ENCODE measurements around the gene MEGF9. TPM values are rescaled to one million over a fixed set of nuclear protein-coding genes. Genes with fewer than 3 reads are reported as not detected.

The MEGF9 gene
- total RNA-seq, 4 donors from 2014 or later: 49.0 to 59.0 (median 57.0) TPM

GRCh38 chr9:120735415-120736126, 21.3 kb upstream of the MEGF9 start:
- WGBS, 2 donors: 70 to 72% methylated on average over 3 of the region's 3 CpGs
- intact Hi-C loops (cut with DNase I; ENCODE audit: low total_unique reads): no loop called here
- TF ChIP-seq CTCF (IDR thresholded peaks at IDR 0.05) (no peak), POLR2A (IDR thresholded peaks at IDR 0.05) (no peak)
- H3K4me3 ChIP-seq (ENCODE audit: low read depth, poor library complexity, severe bottlenecking): no peak overlapping the region
- DNase-seq (ENCODE audit: low spot score in 2 of 2): no peak

- TF ChIP-seq POLR2A (IDR thresholded peaks at IDR 0.05): no peak
- no peak for TF ChIP-seq CTCF (IDR thresholded peaks at IDR 0.05)
- 36 to 50% methylated on average over 2 of the region's 2 CpGs for WGBS, 2 donors
- no peak for DNase-seq (ENCODE audit: low spot score in 2 of 2)
- intact Hi-C loops (cut with DNase I; ENCODE audit: low total_unique reads): no loop called here
- H3K4me3 ChIP-seq (ENCODE audit: low read depth, poor library complexity, severe bottlenecking): no peak overlapping the region
Observed at GRCh38 chr9:120734607-120735410, 20.5 kb upstream of the MEGF9 start.

GRCh38 chr9:120733190-120733589, 18.9 kb upstream of the MEGF9 start:
- 75 to 80% methylated on average over 5 of the region's 5 CpGs for WGBS, 2 donors
- H3K4me3 ChIP-seq (ENCODE audit: low read depth, poor library complexity, severe bottlenecking): no peak overlapping the region
- intact Hi-C loops (cut with DNase I; ENCODE audit: low total_unique reads): no loop called here
- TF ChIP-seq POLR2A (IDR thresholded peaks at IDR 0.05) (no peak), CTCF (IDR thresholded peaks at IDR 0.05) (no peak)
- DNase-seq (ENCODE audit: low spot score in 2 of 2): no peak

GRCh38 chr9:120730654-120731514, 16.6 kb upstream of the MEGF9 start:
- no peak overlapping the region for H3K4me3 ChIP-seq (ENCODE audit: low read depth, poor library complexity, severe bottlenecking)
- WGBS, 2 donors: 70 to 79% methylated on average over 7 of the region's 7 CpGs
- intact Hi-C loops (cut with DNase I; ENCODE audit: low total_unique reads): no loop called here
- no peak for TF ChIP-seq CTCF (IDR thresholded peaks at IDR 0.05)
- no peak for TF ChIP-seq POLR2A (IDR thresholded peaks at IDR 0.05)
- no peak for DNase-seq (ENCODE audit: low spot score in 2 of 2)

GRCh38 chr9:120729791-120730241, 15.5 kb upstream of the MEGF9 start:
- intact Hi-C loops (cut with DNase I; ENCODE audit: low total_unique reads): no loop called here
- TF ChIP-seq POLR2A (IDR thresholded peaks at IDR 0.05): no peak
- no peak for TF ChIP-seq CTCF (IDR thresholded peaks at IDR 0.05)
- DNase-seq (ENCODE audit: low spot score in 2 of 2): no peak
- 56 to 58% methylated on average over 5 of the region's 5 CpGs for WGBS, 2 donors
- no peak overlapping the region for H3K4me3 ChIP-seq (ENCODE audit: low read depth, poor library complexity, severe bottlenecking)
